Breast epithelium (tissue), 3 donors: ENCODE data around the gene LMO3.

Experiments used
- CTCF ChIP-seq, 3 donors: fragments of 450-650 bp; IDR thresholded peaks; one replicate each; pipeline ENCODE4 v1.5.1; 2016 to 2017; ENCODE audit warnings: antibody characterized with exemption in 3 of 3, mild to moderate bottlenecking in 3 of 3, moderate library complexity in 3 of 3
- POLR2A ChIP-seq: fragments of 450-650 bp; IDR thresholded peaks from one replicate; pipeline ENCODE4 v1.6.1; 2016; ENCODE audit warnings: antibody characterized with exemption, mild to moderate bottlenecking, moderate library complexity
- POLR2AphosphoS5 ChIP-seq, 3 donors: sonication (generic); formaldehyde crosslinking; IDR thresholded peaks; one replicate each; pipeline ENCODE4 v1.6.1; 2017; ENCODE audit warnings: antibody characterized with exemption in 3 of 3

GRCh38 chr12:16583969-16584745, 21.8 kb downstream of the LMO3 start:
- TF ChIP-seq CTCF (IDR thresholded peaks at IDR 0.05), result no peak
- TF ChIP-seq POLR2AphosphoS5 (IDR thresholded peaks at IDR 0.05), result no peak
- TF ChIP-seq POLR2A, result no peak
